ENCODE measurements around the gene ADGRF1.

ADGRF1 gene

DNA sequence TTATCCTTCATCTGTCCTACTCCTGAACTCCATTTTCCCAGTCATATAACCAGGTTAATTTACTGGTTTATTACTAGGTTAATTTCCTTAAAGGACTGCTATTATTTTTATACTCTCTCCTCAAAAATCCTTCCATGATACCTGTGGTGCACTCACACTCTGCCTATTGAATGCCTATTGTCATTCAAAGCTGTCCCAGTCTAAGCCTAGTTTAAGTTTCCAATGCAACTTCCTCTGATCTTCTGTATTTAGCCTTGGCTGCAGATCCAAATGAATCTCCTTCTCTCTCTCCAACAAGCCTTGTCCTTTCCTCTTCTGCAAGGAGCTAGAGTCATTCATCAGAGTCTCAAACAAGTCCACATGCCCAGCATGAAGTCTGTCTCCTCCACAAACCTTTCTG lies 79.1 kb downstream of the ADGRF1 start:
- H3K4me3 ChIP-seq (replicated peaks; ENCODE audit: insufficient read depth, low read length): no peak overlapping the region
- TF ChIP-seq, protein P1, sequence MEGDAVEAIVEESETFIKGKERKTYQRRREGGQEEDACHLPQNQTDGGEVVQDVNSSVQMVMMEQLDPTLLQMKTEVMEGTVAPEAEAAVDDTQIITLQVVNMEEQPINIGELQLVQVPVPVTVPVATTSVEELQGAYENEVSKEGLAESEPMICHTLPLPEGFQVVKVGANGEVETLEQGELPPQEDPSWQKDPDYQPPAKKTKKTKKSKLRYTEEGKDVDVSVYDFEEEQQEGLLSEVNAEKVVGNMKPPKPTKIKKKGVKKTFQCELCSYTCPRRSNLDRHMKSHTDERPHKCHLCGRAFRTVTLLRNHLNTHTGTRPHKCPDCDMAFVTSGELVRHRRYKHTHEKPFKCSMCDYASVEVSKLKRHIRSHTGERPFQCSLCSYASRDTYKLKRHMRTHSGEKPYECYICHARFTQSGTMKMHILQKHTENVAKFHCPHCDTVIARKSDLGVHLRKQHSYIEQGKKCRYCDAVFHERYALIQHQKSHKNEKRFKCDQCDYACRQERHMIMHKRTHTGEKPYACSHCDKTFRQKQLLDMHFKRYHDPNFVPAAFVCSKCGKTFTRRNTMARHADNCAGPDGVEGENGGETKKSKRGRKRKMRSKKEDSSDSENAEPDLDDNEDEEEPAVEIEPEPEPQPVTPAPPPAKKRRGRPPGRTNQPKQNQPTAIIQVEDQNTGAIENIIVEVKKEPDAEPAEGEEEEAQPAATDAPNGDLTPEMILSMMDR (IDR thresholded peaks at IDR 0.05; ENCODE audit: insufficient read depth, low read length): no peak
- TF ChIP-seq GABPA (IDR thresholded peaks at IDR 0.05; ENCODE audit: low read depth) (no peak), SPI1 (IDR thresholded peaks at IDR 0.05; ENCODE audit: borderline replicate concordance, low read depth) (no peak), POLR2AphosphoS5 (IDR thresholded peaks at IDR 0.05; ENCODE audit: low read depth) (no peak)
- TF ChIP-seq, protein P2, sequence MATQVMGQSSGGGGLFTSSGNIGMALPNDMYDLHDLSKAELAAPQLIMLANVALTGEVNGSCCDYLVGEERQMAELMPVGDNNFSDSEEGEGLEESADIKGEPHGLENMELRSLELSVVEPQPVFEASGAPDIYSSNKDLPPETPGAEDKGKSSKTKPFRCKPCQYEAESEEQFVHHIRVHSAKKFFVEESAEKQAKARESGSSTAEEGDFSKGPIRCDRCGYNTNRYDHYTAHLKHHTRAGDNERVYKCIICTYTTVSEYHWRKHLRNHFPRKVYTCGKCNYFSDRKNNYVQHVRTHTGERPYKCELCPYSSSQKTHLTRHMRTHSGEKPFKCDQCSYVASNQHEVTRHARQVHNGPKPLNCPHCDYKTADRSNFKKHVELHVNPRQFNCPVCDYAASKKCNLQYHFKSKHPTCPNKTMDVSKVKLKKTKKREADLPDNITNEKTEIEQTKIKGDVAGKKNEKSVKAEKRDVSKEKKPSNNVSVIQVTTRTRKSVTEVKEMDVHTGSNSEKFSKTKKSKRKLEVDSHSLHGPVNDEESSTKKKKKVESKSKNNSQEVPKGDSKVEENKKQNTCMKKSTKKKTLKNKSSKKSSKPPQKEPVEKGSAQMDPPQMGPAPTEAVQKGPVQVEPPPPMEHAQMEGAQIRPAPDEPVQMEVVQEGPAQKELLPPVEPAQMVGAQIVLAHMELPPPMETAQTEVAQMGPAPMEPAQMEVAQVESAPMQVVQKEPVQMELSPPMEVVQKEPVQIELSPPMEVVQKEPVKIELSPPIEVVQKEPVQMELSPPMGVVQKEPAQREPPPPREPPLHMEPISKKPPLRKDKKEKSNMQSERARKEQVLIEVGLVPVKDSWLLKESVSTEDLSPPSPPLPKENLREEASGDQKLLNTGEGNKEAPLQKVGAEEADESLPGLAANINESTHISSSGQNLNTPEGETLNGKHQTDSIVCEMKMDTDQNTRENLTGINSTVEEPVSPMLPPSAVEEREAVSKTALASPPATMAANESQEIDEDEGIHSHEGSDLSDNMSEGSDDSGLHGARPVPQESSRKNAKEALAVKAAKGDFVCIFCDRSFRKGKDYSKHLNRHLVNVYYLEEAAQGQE (IDR thresholded peaks at IDR 0.05; ENCODE audit: insufficient replicate concordance, low read depth): no peak
- peaks cover 4% of the 10 kb centered on the region for H3K27me3 ChIP-seq (ENCODE audit: insufficient read depth, poor library complexity, severe bottlenecking)
- DNase-seq (ENCODE audit: low read depth in 1 of 2, low spot score in 1 of 2): no peak
- H3K27ac ChIP-seq (replicated peaks): no peak overlapping the region

DNA sequence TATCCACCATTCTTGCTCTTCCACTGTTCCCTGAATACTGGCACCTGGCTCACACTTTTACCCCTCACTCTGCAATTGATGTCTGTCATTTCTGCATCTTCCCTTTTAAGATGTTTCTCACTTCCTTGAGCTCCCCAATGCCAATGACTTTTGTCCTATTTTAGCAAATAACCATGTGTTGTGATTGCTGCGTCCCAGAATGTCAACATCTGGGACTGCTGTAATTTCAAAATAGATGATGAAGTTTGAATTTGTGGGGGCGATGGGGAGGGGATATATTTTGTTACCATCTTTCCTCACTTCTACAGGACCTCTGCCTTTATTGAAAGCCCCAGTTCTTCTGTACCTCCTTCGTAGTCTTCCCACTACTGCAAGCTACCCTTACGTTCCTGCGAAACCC lies 80.4 kb downstream of the ADGRF1 start:
- Histone ChIP-seq H3K27me3 (ENCODE audit: insufficient read depth, poor library complexity, severe bottlenecking) (peaks cover 4% of the 10 kb centered on the region), H3K4me3 (replicated peaks; ENCODE audit: insufficient read depth, low read length) (no peak overlapping the region), H3K27ac (replicated peaks) (no peak overlapping the region)
- no peak for DNase-seq (ENCODE audit: low read depth in 1 of 2, low spot score in 1 of 2)
- no peak for TF ChIP-seq GABPA (IDR thresholded peaks at IDR 0.05; ENCODE audit: low read depth)
- TF ChIP-seq, protein P1 (IDR thresholded peaks at IDR 0.05; ENCODE audit: insufficient read depth, low read length): no peak
- TF ChIP-seq POLR2AphosphoS5 (IDR thresholded peaks at IDR 0.05; ENCODE audit: low read depth): no peak
- TF ChIP-seq, protein P2 (IDR thresholded peaks at IDR 0.05; ENCODE audit: insufficient replicate concordance, low read depth): no peak
- no peak for TF ChIP-seq SPI1 (IDR thresholded peaks at IDR 0.05; ENCODE audit: borderline replicate concordance, low read depth)

DNA sequence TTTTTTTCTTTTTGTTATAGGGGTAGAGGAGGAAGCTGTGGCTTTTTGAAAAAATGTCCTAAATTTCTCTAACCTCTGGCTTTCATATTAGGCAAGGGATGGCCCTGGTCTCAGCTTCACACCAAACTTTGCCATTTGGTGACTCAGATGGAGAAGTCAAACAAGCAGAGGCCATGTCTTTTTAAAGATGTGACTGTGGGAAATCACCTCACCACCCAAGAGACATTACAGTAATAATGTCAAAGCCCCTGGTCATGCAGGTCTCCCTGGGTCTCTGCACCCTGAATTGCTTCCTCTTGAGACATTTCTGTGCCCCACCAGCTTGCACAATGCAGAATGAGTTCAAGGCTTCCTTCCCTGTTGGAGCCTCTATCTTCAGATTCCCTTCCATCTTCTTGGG lies 80.9 kb downstream of the ADGRF1 start:
- H3K27me3 ChIP-seq (ENCODE audit: insufficient read depth, poor library complexity, severe bottlenecking): peaks cover 4% of the 10 kb centered on the region
- no peak for DNase-seq (ENCODE audit: low read depth in 1 of 2, low spot score in 1 of 2)
- no peak overlapping the region for H3K4me3 ChIP-seq (replicated peaks; ENCODE audit: insufficient read depth, low read length)
- H3K27ac ChIP-seq (replicated peaks): no peak overlapping the region
- no peak for TF ChIP-seq POLR2AphosphoS5 (IDR thresholded peaks at IDR 0.05; ENCODE audit: low read depth)

DNA sequence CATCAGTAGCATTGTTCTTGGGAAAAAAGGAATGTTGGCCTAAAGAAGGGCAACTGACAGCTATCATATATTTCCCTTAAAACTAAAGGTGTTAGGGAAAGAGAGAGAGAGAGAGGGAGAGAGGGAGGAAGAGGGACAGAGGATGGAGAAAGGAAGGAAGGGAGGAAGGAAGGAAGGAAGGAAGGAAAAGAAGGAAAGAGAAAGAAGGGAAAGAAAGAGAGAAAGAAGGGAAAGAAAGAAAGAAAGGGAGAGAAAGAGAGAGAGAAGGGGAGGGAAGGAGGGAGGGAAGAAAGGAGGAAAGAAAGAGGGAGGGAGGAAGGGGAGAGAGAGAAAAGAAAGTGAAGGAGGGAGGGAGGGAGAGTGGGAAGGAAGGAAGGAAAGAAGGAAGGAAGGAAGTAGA lies 82.7 kb downstream of the ADGRF1 start:
- DNase-seq (ENCODE audit: low read depth in 1 of 2, low spot score in 1 of 2): no peak
- H3K4me3 ChIP-seq (replicated peaks; ENCODE audit: insufficient read depth, low read length): no peak overlapping the region
- H3K27ac ChIP-seq (replicated peaks): no peak overlapping the region
- H3K27me3 ChIP-seq (ENCODE audit: insufficient read depth, poor library complexity, severe bottlenecking): peaks cover 2% of the 10 kb centered on the region
- TF ChIP-seq GABPA (IDR thresholded peaks at IDR 0.05; ENCODE audit: low read depth) (no peak), POLR2AphosphoS5 (IDR thresholded peaks at IDR 0.05; ENCODE audit: low read depth) (no peak), SPI1 (IDR thresholded peaks at IDR 0.05; ENCODE audit: borderline replicate concordance, low read depth) (no peak)
- TF ChIP-seq, protein P1 (IDR thresholded peaks at IDR 0.05; ENCODE audit: insufficient read depth, low read length): no peak
- TF ChIP-seq, protein P2 (IDR thresholded peaks at IDR 0.05; ENCODE audit: insufficient replicate concordance, low read depth): no peak

All from HL-60 (cell line).